Measurements from ENCODE around the gene WDR87.
"Not testable (repeated sequence)": the region's sequence is repeated elsewhere in the genome, so short reads cannot be mapped to it uniquely, and the experiment has no call there.

The WDR87 gene

GRCh38 chr19:37877147-37877546 is 29.2 kb downstream of the WDR87 start:
- H3K4me3 ChIP-seq (ENCODE audit: low read length) = no peak overlapping the region
- no peak for TF ChIP-seq ZNF274 (IDR thresholded peaks at IDR 0.05; ENCODE audit: low read depth, low read length)

- no peak overlapping the region for H3K4me3 ChIP-seq (ENCODE audit: low read length)
- TF ChIP-seq ZNF274 (IDR thresholded peaks at IDR 0.05; ENCODE audit: low read depth, low read length) = no peak
Observed at GRCh38 chr19:37876032-37876431, 30.4 kb downstream of the WDR87 start.

GRCh38 chr19:37874784-37875183 is 31.6 kb downstream of the WDR87 start:
- TF ChIP-seq ZNF274 (IDR thresholded peaks at IDR 0.05; ENCODE audit: low read depth, low read length) = no peak
- H3K4me3 ChIP-seq (ENCODE audit: low read length) = no peak overlapping the region

- no peak for TF ChIP-seq ZNF274 (IDR thresholded peaks at IDR 0.05; ENCODE audit: low read depth, low read length)
- H3K4me3 ChIP-seq (ENCODE audit: low read length) = no peak overlapping the region
Observed at GRCh38 chr19:37872383-37872782, 34.0 kb downstream of the WDR87 start.

- no peak overlapping the region for H3K4me3 ChIP-seq (ENCODE audit: low read length)
- no peak for TF ChIP-seq ZNF274 (IDR thresholded peaks at IDR 0.05; ENCODE audit: low read depth, low read length)
Observed at GRCh38 chr19:37869766-37870340, 36.5 kb downstream of the WDR87 start.

- no peak for TF ChIP-seq ZNF274 (IDR thresholded peaks at IDR 0.05; ENCODE audit: low read depth, low read length)
- no peak overlapping the region for H3K4me3 ChIP-seq (ENCODE audit: low read length)
Observed at GRCh38 chr19:37867831-37868230, 38.6 kb downstream of the WDR87 start.

GRCh38 chr19:37865930-37866329 is 40.5 kb downstream of the WDR87 start:
- not testable (repeated sequence) for H3K4me3 ChIP-seq (ENCODE audit: low read length)

- no peak for TF ChIP-seq ZNF274 (IDR thresholded peaks at IDR 0.05; ENCODE audit: low read depth, low read length)
- H3K4me3 ChIP-seq (ENCODE audit: low read length) = no peak overlapping the region
Observed at GRCh38 chr19:37864501-37864900, 41.9 kb downstream of the WDR87 start.

- no peak for TF ChIP-seq ZNF274 (IDR thresholded peaks at IDR 0.05; ENCODE audit: low read depth, low read length)
- H3K4me3 ChIP-seq (ENCODE audit: low read length) = no peak overlapping the region
Observed at GRCh38 chr19:37855098-37855497, 51.3 kb downstream of the WDR87 start.

GRCh38 chr19:37845932-37846331 is 60.5 kb downstream of the WDR87 start:
- TF ChIP-seq ZNF274 (IDR thresholded peaks at IDR 0.05; ENCODE audit: low read depth, low read length) = no peak
- no peak overlapping the region for H3K4me3 ChIP-seq (ENCODE audit: low read length)

Data from GM08714 (cell line).